NCI-H524 (cell line): ENCODE results near the gene ZNF366.

Experiments used
- DNase-seq, 2 experiments: peaks; one replicate each; lab custom pipeline; 2025; lab: John Stamatoyannopoulos, UW

ZNF366 gene

GRCh38 chr5:72465066-72465465, 42.1 kb downstream of the ZNF366 start:
- DNase-seq = no peak

GRCh38 chr5:72464071-72464470, 43.1 kb downstream of the ZNF366 start:
- DNase-seq = no peak

DNA sequence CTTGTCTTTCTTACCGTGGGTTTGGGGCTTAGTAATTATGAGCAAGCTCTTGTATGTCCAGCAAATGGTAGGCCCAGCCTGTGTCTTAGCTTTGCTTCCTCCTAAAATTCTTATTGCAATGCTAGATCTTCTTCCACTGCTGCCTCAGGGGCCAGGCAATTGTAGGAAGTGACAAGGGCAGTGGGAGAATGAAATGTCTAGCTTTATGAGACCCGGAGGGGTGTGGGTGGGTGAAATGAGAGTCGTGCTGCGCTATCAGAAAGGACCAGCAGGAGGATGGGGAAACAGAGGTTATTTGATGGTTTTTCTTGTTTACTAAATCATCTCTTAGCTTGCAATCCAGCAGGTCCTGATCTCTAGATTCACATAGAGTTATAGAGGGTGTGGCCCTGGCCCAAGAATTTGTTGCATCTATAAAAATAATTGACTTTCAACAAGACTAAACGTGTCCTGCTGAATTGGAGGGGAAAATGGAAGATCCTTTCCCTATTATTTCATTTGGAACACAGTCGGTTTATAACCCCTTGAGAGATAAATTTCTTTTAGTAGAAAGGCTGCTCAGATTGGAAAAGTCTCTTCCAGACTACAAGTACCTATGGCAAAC, 43.7 kb downstream of the ZNF366 start:
- no peak for DNase-seq

- no peak for DNase-seq
Measured at GRCh38 chr5:72460413-72460812, 46.8 kb downstream of the ZNF366 start.

- DNase-seq = no peak
Measured at GRCh38 chr5:72459913-72460312, 47.3 kb downstream of the ZNF366 start.

DNA sequence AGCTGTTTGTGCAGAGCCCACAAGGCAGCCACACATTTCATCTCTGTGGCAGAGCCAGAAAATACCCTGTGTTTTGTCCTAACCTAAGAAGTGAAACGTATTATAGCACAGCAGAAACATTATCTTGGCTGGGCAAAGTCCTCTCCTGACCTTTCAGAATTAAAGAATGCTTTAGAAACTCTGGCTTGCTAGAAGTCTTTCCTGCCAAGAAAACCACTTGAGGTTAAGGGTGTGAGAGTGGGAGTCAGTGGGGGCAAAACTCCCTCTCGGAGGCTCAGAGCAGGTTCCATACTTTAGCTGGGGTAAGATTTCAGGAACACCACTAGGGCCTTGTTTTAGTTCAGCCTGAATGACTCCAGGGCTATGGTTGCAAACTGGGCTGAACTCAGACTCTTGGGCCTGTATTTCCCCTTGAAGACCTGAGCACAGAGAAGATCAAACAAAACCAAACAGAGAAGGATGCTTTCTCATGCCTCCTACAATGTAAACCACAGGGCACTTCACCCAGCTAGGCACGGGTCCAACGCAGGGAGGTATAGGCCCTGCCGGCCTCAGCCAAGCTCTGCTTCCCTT, 48.0 kb downstream of the ZNF366 start:
- no peak for DNase-seq

GRCh38 chr5:72458407-72458806, 48.8 kb downstream of the ZNF366 start:
- DNase-seq = no peak

GRCh38 chr5:72457491-72457890, 49.7 kb downstream of the ZNF366 start:
- DNase-seq = no peak

DNA sequence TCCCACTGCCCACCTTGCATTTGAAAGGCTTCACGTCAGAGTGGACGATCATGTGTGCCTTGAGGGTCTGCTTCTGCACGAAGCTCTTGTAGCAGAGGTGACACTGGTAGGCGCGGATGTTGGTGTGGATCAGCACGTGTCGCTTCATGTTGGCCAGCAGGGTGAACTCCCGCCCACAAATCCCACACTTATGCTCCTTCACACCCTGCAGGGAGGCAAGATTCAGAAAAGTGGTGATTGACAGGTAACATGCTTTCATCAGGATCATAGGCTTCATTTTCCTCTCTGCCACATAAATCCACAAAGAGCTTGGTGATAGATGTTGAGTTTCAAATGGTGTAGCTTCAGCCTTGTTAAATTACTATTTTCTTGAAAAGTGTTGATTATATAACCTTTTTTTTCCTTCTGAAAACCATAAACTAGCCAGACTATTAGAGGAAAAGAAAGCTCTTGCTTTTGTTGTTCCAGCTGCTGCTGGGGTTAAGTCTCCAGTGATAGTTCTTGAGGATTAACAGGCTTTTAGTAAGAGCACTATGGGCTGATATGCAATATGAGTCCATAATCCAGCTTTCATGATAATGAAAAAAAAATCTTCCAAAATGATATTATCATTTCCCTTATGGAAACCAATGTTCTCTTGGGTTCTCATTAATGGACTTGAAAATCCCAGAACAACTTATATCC, 50.7 kb downstream of the ZNF366 start:
- DNase-seq = peak in 1 of 2 experiments; percentile 35

DNA sequence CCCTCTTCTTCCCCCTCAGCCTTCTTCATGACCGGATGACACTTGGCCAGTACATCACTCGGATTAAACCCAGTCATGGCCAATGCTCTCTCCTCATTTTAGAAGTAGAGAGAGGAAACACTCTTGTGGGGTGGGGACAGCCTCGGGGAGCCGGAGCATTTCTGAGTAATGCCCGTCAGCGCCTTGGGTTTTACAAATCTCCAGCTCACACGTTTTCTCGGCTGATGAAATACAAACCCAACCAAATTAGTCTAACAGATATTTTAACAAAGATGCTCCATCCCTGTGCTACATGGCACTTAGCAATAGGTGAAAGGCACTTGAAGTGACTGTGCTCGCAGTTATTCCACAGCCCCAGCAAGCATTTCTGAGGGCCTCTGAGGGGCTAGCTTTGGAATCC, 51.7 kb downstream of the ZNF366 start:
- DNase-seq = no peak

DNA sequence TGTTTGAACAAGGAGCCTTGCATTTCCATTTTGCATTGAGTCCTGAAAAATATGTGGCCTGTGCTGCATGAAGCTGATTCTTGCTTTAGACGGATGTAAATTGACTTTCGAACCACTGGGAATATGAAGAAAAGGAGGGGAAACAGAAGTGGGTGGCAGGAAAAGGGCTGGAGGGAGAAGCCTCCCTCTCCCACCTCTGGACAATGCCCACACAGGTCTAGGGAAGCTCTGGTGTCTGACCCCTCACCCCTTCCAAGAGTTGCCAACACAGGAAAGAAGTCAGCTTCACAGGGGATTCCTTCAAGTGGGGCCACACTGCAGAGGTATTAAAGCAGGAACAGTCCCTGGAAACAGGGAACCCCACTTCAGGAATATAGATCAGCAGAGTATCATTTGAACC, 52.2 kb downstream of the ZNF366 start:
- no peak for DNase-seq

GRCh38 chr5:72453246-72453775, 53.9 kb downstream of the ZNF366 start:
- DNase-seq = no peak

DNA sequence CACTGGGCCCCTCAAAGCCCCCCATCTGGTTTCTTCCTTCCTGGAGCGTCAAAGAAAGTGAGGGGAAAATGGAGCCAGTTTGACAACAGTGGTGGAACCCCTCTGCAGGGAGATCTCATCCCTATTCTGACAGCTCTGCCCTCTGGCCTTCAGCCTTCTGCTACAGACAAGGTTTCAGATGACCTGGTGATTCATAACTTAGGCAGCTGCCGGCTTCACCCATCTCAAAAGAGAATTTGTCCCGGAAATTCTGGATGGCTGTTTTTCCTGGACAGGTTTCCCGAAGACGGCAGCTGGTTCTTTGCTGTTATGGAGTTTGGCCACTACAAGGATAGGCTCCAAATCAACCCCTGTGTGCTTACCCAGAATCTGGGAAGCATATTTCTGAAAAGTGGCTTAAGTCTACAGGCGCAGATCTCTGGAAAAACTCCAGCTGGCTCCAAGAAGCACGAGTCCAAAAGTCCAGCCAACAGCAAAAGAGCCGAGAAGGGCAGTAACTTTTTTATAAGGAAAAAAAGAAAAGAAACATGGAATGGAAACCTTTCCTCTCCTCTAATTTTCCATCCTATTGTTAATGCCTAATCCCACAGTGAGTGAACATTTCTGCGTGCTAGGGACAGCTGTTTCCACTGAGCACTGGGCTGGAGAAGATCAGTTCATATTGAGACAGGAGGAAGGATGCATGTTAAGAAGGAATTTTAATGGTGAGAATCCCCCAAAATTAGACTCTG, 54.5 kb downstream of the ZNF366 start:
- DNase-seq = no peak

- no peak for DNase-seq
Measured at GRCh38 chr5:72451741-72452505, 55.3 kb downstream of the ZNF366 start.

- DNase-seq = no peak
Measured at GRCh38 chr5:72448368-72448767, 58.8 kb downstream of the ZNF366 start.

GRCh38 chr5:72447751-72448150, 59.5 kb downstream of the ZNF366 start:
- no peak for DNase-seq

- no peak for DNase-seq
Measured at GRCh38 chr5:72445969-72446368, 61.2 kb downstream of the ZNF366 start.

- DNase-seq = no peak
Measured at GRCh38 chr5:72443883-72444282, 63.3 kb downstream of the ZNF366 start.

GRCh38 chr5:72441862-72442540, 65.2 kb downstream of the ZNF366 start:
- DNase-seq = no peak

- no peak for DNase-seq
Measured at GRCh38 chr5:72441094-72441723, 66.0 kb downstream of the ZNF366 start.

- DNase-seq = no peak
Measured at GRCh38 chr5:72440207-72440638, 67.0 kb downstream of the ZNF366 start.
